DND-41 (cell line): Measurements from ENCODE around the gene NUP50.

ENCODE experiments used
- ATAC-seq: fragments of 200-7000 bp; cut with Tn5 transposase; 3 replicates; pipeline ENCODE4 v1.9.1; 2021; ENCODE audit warnings: low read depth; ENCODE audit not compliant: insufficient read depth
- DNase-seq: peaks from one replicate; pipeline ENCODE4 v3.0.0-alpha.2; 2020
- H2AFZ ChIP-seq: 2 replicates; pipeline ENCODE4 v1.6.0; 2012; ENCODE audit warnings: low read depth, low read length
- H3K27ac ChIP-seq: 2 replicates; pipeline ENCODE4 v1.5.1; 2012; ENCODE audit warnings: low read length, inconsistent platforms
- H3K27me3 ChIP-seq: fragments of 200-600 bp; sonication (generic); 2 replicates; pipeline ENCODE4 v1.6.0; 2012; ENCODE audit warnings: low read length, mild to moderate bottlenecking, inconsistent platforms; ENCODE audit not compliant: insufficient read depth, poor library complexity
- H3K36me3 ChIP-seq: 2 replicates; pipeline ENCODE4 v1.5.1; 2012; ENCODE audit warnings: low read length, inconsistent platforms; ENCODE audit not compliant: insufficient read depth
- H3K4me1 ChIP-seq: 2 replicates; pipeline ENCODE4 v1.5.1; 2012; ENCODE audit warnings: mild to moderate bottlenecking, low read length; ENCODE audit not compliant: insufficient read depth
- H3K4me2 ChIP-seq: 2 replicates; pipeline ENCODE4 v1.6.0; 2012; ENCODE audit warnings: mild to moderate bottlenecking, moderate library complexity, low read length, inconsistent platforms; ENCODE audit not compliant: insufficient read depth
- H3K4me3 ChIP-seq, 2 experiments: fragments of 200-600 bp in 1 of 2; shearing (Covaris generic) in 1 of 2; 2 replicates each; pipeline ENCODE4 v1.5.1; 2012 to 2016; ENCODE audit warnings: inconsistent platforms in 2 of 2, low read length in 2 of 2, mild to moderate bottlenecking in 2 of 2, low read depth in 1 of 2, moderate library complexity in 1 of 2
- H3K79me2 ChIP-seq: 2 replicates; pipeline ENCODE4 v1.6.0; 2012; ENCODE audit warnings: low read length, inconsistent platforms; ENCODE audit not compliant: insufficient read depth
- H3K9ac ChIP-seq: 2 replicates; pipeline ENCODE4 v1.6.0; 2012; ENCODE audit warnings: low read depth, mild to moderate bottlenecking, inconsistent platforms, low read length, moderate library complexity
- H3K9me3 ChIP-seq: 2 replicates; pipeline ENCODE4 v1.5.1; 2012; ENCODE audit warnings: low read length, moderate library complexity, mild to moderate bottlenecking, inconsistent platforms; ENCODE audit not compliant: insufficient read depth, severe bottlenecking
- H4K20me1 ChIP-seq: 2 replicates; pipeline ENCODE4 v1.6.0; 2012; ENCODE audit warnings: low read length; ENCODE audit not compliant: insufficient read depth
- EZH2 ChIP-seq: IDR thresholded peaks from 3 replicates; pipeline ENCODE4 v1.6.1; 2012; ENCODE audit warnings: borderline replicate concordance, low read depth, mild to moderate bottlenecking, moderate library complexity, low read length, inconsistent platforms; ENCODE audit not compliant: severe bottlenecking
- TF ChIP-seq, protein P1 (sequence below): IDR thresholded peaks from 2 replicates; pipeline ENCODE4 v1.5.1; 2012; ENCODE audit warnings: borderline replicate concordance, low read length, moderate library complexity, mild to moderate bottlenecking; ENCODE audit not compliant: poor library complexity, severe bottlenecking; ENCODE audit errors: extremely low read depth

NUP50 gene

DNA sequence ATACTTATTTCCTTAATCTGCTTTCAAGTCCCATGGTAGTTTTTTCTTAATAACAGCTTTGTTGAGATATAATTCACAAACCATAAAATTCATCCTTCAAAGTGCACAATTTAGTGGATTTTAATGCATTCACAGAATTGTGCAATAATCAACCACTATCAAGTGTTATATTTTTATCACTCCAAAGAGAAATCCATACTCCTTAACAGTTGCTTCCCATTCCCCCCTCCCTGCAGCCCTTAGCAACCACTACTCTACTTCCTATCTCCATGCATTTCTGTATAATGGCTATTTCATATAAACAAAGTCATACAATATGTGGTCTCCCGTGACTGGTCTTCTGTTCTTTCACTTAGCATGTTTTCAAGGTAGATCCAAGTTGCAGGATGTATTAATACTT lies 18.8 kb upstream of the NUP50 start:
- Histone ChIP-seq H3K4me3 (no peak overlapping the region), H3K27ac (no peak overlapping the region), H3K9ac (no peak overlapping the region), H3K79me2 (no peaks in the 10 kb centered on the region), H3K9me3 (no peaks in the 10 kb centered on the region), H3K27me3 (no peaks in the 10 kb centered on the region), H3K36me3 (peaks cover 4% of the 10 kb centered on the region), H2AFZ (no peak overlapping the region), H3K4me1 (no peaks in the 10 kb centered on the region), H3K4me2 (no peak overlapping the region), H4K20me1 (no peaks in the 10 kb centered on the region; the same call in 1 of the 2 replicates)
- DNase-seq (no peak), ATAC-seq (no peak)
- TF ChIP-seq, protein P1, sequence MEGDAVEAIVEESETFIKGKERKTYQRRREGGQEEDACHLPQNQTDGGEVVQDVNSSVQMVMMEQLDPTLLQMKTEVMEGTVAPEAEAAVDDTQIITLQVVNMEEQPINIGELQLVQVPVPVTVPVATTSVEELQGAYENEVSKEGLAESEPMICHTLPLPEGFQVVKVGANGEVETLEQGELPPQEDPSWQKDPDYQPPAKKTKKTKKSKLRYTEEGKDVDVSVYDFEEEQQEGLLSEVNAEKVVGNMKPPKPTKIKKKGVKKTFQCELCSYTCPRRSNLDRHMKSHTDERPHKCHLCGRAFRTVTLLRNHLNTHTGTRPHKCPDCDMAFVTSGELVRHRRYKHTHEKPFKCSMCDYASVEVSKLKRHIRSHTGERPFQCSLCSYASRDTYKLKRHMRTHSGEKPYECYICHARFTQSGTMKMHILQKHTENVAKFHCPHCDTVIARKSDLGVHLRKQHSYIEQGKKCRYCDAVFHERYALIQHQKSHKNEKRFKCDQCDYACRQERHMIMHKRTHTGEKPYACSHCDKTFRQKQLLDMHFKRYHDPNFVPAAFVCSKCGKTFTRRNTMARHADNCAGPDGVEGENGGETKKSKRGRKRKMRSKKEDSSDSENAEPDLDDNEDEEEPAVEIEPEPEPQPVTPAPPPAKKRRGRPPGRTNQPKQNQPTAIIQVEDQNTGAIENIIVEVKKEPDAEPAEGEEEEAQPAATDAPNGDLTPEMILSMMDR = no peak

DNA sequence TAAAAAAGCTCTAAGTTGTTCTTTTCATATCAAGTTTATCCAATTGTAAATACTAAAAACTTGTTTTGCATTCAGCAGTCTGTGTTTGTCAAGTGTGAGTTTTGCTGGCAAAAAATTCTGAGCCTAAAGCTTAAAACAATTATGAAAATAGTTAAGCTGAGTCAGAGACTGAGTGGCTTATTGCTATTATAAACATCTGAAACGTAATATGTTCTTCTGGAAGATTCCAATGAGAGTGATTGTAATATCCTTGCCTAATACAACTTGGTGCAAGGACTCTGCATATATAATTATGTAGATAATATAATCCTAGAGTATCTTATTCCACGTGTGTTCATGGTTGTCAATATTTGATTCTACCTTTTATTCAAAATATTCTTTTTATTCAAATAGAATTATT lies 14.1 kb upstream of the NUP50 start:
- Histone ChIP-seq H4K20me1 (no peaks in the 10 kb centered on the region; the same call in 1 of the 2 replicates), H2AFZ (no peak overlapping the region), H3K4me2 (no peak overlapping the region), H3K4me1 (no peaks in the 10 kb centered on the region), H3K79me2 (no peaks in the 10 kb centered on the region; the same call in 1 of the 2 replicates), H3K9me3 (no peaks in the 10 kb centered on the region), H3K9ac (no peak overlapping the region), H3K36me3 (peaks cover 28% of the 10 kb centered on the region), H3K27ac (no peak overlapping the region), H3K27me3 (no peaks in the 10 kb centered on the region), H3K4me3 (no peak overlapping the region)
- DNase-seq = no peak
- no peak for ATAC-seq
- TF ChIP-seq, protein P1 = no peak
- no peak for TF ChIP-seq EZH2

DNA sequence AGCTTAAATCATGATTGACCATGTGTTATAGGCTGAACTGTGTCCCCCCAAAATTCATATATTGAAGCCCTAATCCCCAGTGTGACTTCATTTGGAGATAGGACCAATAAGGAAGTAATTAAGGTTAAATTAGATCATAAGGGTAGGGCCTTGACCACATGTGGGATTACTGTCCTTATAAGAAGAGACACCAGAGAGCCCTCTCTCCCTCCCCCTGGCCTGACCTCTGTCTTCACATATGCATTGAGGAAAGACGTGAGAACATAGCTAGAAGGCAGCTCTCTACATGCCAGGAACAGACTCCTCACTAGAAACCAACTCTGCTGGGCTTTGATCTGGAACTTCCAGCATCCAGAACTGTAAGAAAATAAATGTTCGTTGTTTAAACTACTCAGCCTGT lies 13.6 kb upstream of the NUP50 start:
- no peak overlapping the region for H2AFZ ChIP-seq
- H4K20me1 ChIP-seq = peaks cover under 1% of the 10 kb centered on the region; the same call in 1 of the 2 replicates
- ATAC-seq = no peak
- H3K9me3 ChIP-seq = no peaks in the 10 kb centered on the region
- TF ChIP-seq, protein P1 = no peak
- TF ChIP-seq EZH2 = no peak
- no peaks in the 10 kb centered on the region for H3K27me3 ChIP-seq
- no peak overlapping the region for H3K27ac ChIP-seq
- peaks cover 31% of the 10 kb centered on the region for H3K36me3 ChIP-seq
- no peak overlapping the region for H3K4me3 ChIP-seq
- no peaks in the 10 kb centered on the region; the same call in 1 of the 2 replicates for H3K79me2 ChIP-seq
- H3K9ac ChIP-seq = no peak overlapping the region
- H3K4me2 ChIP-seq = no peak overlapping the region
- no peaks in the 10 kb centered on the region for H3K4me1 ChIP-seq
- DNase-seq = no peak

DNA sequence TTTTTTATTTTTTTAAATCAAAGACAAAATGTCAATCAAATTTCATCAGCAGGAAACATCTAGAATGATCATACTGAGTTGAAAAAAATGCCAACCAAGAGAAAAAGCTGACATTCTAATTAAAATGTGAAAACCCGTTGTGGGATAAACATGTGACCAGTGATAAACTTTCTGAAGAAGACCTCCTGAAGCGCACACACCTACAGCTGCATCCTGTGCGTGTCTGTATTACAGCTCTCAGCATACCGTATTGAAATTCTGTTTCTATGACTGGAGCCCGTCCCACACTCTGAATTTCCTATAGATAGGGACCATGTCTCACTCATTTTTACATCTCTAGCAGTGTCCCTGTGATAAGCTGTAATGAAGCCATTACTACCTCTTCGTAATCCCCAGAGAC lies 12.2 kb upstream of the NUP50 start:
- Histone ChIP-seq H3K9ac (no peak overlapping the region), H3K27me3 (no peaks in the 10 kb centered on the region), H3K4me3 (no peak overlapping the region), H3K79me2 (no peaks in the 10 kb centered on the region; the same call in 1 of the 2 replicates), H3K27ac (no peak overlapping the region), H3K4me1 (no peaks in the 10 kb centered on the region), H2AFZ (no peak overlapping the region), H4K20me1 (peaks cover 3% of the 10 kb centered on the region; the same call in 1 of the 2 replicates), H3K4me2 (no peak overlapping the region), H3K9me3 (no peaks in the 10 kb centered on the region), H3K36me3 (peaks cover 37% of the 10 kb centered on the region)
- DNase-seq (no peak), ATAC-seq (no peak)
- no peak for TF ChIP-seq EZH2
- TF ChIP-seq, protein P1 = no peak
